ENCODE data around the gene PPIG.
"Not testable (repeated sequence)": the region's sequence is repeated elsewhere in the genome, so short reads cannot be mapped to it uniquely, and the experiment has no call there.

PPIG gene

GRCh38 chr2:169584005-169584877 is at the start of gene PPIG:
Gene PPIG (plus strand): TSS chr2:169584351. CDS start chr2:169604042, 19,691 bp downstream.
- intact Hi-C loops (cut with DNase I), result no loop called here
- DNase-seq, result peak; percentile 86 to 96 (median 92)

- intact Hi-C loops (cut with DNase I); DNase-seq: not testable (repeated sequence)
These were observed 44.7 kb upstream of the PPIG start for GRCh38 chr2:169539460-169539859.

GRCh38 chr2:169540146-169540545 is 44.0 kb upstream of the PPIG start:
- DNase-seq, result no peak
- intact Hi-C loops (cut with DNase I), result no loop called here

- intact Hi-C loops (cut with DNase I), result no loop called here
These were observed 41.7 kb upstream of the PPIG start for GRCh38 chr2:169542433-169542832.

GRCh38 chr2:169546756-169547155 is 37.4 kb upstream of the PPIG start:
- no peak for DNase-seq
- intact Hi-C loops (cut with DNase I), result no loop called here

More at GRCh38 chr2:169542433-169542832, 41.7 kb upstream of the PPIG start:
- no peak for DNase-seq

DNA sequence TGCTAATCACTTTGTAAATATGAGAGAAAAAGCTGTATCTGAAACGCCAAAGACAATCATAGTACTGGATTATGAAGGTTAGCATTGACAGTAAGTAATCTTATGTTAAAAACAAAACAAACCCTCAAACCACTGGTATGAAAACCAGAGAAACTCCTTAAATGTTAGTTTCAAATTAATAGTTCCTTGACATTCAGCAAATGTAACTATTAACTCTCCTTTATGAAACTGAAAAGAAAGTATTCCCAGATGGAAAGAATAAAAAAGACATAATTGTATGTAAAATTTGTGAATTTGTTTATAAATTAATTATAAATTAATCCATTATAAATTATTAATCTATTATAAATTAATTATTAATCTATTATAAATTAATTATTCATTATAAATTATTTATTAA is 22.8 kb upstream of the PPIG start:
- intact Hi-C loops (cut with DNase I), result no loop called here
- no peak for DNase-seq

DNA sequence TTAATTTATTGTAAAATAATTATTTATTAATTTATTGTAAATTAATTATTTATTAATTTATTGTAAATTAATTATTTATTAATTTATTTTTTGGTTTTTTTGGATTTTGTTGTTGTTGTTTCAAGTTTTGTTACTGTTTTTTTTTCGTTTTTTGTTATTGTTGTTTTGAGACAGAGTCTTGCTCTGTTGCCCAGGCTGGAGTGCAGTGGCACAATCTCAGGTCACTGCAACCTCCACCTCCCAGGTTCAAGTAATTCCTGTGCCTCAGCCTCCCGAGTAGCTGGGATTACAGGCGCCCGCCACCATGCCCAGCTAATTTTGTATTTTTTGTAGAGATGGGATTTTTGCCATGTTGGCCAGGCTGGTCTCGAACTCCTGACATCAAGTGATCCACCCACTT is 22.1 kb upstream of the PPIG start:
- DNase-seq; intact Hi-C loops (cut with DNase I): not testable (repeated sequence)

GRCh38 chr2:169562519-169562918 is 21.6 kb upstream of the PPIG start:
- intact Hi-C loops (cut with DNase I), result no loop called here
- DNase-seq, result no peak

DNA sequence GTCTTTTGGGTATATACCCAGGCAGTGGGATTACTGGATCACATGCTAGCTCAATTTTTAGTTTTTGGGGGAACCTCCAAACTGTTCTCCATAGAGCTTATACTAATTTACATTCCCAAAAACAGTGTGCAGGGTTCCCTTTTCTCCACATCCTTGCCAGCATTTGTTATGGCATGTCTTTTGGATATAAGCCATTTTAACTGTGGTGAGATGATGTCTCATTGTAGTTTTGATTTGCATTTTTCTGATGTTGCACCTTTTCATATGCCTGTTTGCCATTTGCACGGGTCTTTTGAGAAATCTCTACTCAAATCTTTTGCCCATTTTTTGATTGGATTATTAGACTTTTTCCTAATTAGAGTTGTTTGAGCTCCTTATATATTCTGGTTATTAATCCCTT is 18.5 kb upstream of the PPIG start:
- intact Hi-C loops (cut with DNase I), result no loop called here
- no peak for DNase-seq

- intact Hi-C loops (cut with DNase I), result no loop called here
- no peak for DNase-seq
These were observed 14.2 kb upstream of the PPIG start for GRCh38 chr2:169569948-169570347.

DNA sequence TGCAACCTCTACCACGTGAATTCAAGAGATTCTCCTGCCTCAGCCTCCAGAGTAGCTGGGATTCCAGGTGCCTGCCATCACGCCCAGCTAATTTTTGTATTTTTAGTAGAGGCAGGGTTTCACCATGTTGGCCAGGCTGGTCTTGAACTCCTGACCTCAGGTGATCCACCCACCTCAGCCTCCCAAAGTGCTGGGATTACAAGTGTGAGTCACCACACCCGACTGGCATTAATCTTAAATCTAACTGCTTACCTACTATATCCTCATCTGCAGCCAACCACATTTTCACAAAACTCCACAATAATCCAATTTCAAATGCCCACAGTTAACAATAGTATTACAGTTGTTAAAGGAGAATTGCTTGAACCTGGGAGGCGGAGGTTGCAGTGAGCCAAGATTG is 13.4 kb upstream of the PPIG start:
- DNase-seq; intact Hi-C loops (cut with DNase I): not testable (repeated sequence)

GRCh38 chr2:169571571-169571970 is 12.6 kb upstream of the PPIG start:
- DNase-seq, result no peak
- intact Hi-C loops (cut with DNase I), result no loop called here

- DNase-seq, result no peak
- intact Hi-C loops (cut with DNase I), result no loop called here
These were observed 12.0 kb upstream of the PPIG start for GRCh38 chr2:169572189-169572588.

GRCh38 chr2:169572821-169573159 is 11.4 kb upstream of the PPIG start:
- DNase-seq, result no peak
- intact Hi-C loops (cut with DNase I), result no loop called here

DNA sequence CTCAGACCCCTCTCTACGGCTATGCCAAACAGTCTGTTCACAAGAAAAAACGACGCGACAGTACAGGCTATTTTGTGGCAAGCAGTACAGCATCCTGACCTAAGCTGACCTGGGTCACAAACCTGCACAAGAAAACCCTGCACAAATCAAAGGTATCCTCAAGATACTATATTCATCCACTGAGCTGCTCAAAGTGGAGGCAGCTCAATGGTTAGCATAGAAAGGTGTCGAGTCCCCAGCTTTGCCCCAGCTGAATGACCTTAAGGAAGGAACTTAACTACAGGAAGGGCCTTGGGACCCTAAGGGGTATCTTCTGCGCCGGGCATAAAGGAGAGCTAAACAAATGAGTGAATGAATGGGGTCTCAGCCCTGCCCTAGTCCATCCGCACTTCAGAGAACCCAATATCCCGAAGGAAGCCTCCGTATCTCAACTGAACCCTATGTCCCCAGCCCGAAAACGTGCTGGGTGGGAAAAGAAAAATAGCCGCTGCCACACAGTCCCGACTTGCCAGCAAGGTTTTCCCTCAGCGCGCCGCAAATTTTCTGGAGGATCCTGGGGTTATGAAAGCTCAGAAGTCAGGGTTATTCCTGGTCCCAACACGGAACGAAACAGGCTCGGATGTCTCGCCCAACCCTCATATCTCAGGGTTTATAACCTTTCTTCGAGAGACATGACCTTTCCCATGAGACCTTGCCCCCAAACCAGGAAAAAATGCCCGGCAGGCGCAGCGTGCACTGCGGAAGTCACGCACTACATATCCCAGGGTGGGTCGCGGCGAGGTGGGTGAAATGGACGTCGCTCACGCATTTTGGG is 10.8 kb upstream of the PPIG start, which contains the start of gene FASTKD1:
Gene FASTKD1, minus strand, starts transcription at position 706 of the 814 bp plus-strand sequence. CDS start 1,836 bp downstream, outside the sequence.
- intact Hi-C loops (cut with DNase I), result no loop called here
- DNase-seq, result peak; percentile 85 to 98 (median 94)

DNA sequence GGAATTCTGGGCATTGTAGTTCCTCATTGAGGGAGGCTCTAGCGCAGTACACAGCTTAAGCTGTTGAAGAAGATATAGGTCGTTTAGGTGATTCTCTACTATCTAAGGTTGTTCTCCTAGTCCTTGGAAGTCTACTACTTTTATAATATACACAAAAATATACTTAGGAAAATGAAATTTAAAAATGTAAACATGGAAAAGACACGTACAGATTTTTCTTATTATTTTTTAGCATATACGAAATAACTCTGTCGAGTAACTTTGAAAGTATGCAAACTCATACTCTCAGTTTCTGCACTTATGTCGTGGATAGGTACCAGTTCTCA is 10.2 kb upstream of the PPIG start:
- intact Hi-C loops (cut with DNase I), result no loop called here

DNA sequence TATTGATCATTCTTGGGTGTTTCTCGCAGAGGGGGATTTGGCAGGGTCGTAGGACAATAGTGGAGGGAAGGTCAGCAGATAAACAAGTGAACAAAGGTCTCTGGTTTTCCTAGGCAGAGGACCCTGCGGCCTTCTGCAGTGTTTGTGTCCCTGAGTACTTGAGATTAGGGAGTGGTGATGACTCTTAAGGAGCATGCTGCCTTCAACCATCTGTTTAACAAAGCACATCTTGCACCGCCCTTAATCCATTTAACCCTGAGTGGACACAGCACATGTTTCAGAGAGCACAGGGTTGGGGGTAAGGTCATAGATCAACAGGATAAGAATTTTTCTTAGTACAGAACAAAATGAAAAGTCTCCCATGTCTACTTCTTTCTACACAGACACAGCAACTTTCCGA is 9.6 kb upstream of the PPIG start:
- DNase-seq; intact Hi-C loops (cut with DNase I): not testable (repeated sequence)

More for the DNA sequence above, 10.2 kb upstream of the PPIG start:
- DNase-seq, result no peak

DNA sequence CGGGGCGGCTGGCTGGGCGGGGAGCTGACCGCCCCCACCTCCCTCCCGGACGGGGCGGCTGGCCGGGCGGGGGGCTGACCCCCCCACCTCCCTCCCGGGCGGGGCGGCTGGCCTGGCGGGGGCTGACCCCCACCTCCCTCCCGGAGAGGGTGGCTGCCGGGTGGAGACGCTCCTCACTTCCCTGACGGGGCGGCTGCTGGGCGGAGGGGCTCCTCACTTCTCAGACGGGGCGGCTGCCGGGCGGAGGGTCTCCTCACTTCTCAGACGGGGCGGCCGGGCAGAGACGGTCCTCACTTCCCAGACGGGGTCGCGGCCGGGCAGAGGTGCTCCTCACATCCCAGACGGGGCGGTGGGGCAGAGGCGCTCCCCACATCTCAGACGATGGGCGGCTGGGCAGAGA is 8.9 kb upstream of the PPIG start:
- DNase-seq; intact Hi-C loops (cut with DNase I): not testable (repeated sequence)

- no peak for DNase-seq
- intact Hi-C loops (cut with DNase I), result no loop called here
These were observed 5.1 kb upstream of the PPIG start for GRCh38 chr2:169579044-169579443.

DNA sequence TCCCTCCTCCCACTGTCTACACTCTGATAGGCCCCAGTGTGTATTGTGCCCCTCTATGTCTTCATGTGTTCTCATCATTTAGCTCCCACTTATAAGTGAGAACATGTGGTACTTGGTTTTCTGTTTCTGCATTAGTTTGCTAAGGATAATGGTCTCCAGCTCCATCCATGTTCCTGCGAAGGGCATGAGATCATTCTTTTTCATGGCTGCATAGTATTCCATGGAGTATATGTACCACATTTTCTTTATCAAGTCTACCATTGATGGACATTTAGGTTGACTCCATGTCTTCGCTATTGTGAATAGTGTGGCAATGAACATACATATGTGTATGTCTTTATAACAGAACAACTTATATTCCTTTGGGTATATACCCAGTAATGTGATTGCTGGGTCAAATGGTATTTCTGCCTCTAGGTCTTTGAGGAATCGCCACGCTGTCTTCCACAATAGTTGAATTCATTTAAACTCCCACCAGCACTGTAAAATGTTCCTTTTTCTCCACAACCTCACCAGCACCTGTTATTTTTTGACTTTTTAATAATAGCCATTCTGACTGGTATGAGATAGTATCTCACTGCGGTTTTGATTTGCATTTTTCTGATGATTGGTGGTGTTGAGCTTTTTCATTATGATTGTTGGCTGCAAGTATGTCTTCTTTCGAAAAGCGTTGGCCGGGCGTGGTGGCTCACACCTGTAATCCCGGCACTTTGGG is 1.4 kb upstream of the PPIG start:
- intact Hi-C loops (cut with DNase I); DNase-seq: not testable (repeated sequence)

All from head of caudate nucleus (tissue), 42 donors.